ENCODE measurements around the gene VAC14. TPM values are rescaled to one million over a fixed set of nuclear protein-coding genes. Genes with fewer than 3 reads are reported as not detected.
"Not testable (repeated sequence)": the region's sequence is repeated elsewhere in the genome, so short reads cannot be mapped to it uniquely, and the experiment has no call there.

The VAC14 gene
- total RNA-seq, 1 donor = 25.0 TPM

DNA sequence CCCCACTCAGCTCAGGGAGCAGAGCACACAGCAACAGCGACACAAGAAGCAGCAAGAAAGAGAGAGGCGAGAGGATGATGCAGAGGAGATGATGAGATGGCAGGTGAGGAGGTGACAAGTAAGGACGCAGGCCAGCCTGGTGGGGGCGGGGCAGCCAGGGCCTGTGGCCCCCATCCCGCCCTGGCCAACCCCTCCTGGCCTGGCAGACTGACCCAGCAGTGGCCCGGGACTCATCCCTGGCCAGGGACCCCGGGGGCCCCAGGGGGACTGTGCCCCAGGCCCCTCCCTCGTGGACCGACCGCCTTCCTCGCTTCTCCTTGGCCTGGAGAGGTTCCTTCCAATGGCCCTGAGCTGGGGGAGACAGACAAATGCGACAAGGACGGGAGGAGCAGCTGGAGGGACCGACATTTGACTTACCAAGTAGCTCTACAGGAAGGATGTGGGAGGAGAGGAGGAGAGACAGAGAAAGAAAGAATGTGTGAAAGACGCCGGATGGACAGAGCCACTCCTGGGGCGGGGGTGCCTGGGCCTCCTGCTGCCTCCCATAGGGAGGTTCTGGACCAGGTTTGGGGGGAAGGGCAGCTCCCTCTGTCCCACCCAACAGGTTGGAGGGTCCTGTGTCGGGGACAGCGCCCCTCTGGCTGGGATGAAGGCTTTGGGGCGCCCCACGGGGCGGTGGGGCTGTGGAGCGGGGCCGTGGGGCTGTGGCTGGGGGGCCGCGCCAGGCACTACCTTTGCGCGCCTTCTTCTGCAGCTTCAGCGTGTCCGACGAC, 121.9 kb downstream of the VAC14 start:
- H3K9me3 ChIP-seq (ENCODE audit: low read depth, low read length) = no peaks in the 10 kb centered on the region
- no peaks in the 10 kb centered on the region for H3K27me3 ChIP-seq (ENCODE audit: insufficient read depth, low read length)
- no peak overlapping the region for H3K4me3 ChIP-seq (ENCODE audit: low read length)
- H3K4me1 ChIP-seq (ENCODE audit: insufficient read depth, low read length) = no peaks in the 10 kb centered on the region

DNA sequence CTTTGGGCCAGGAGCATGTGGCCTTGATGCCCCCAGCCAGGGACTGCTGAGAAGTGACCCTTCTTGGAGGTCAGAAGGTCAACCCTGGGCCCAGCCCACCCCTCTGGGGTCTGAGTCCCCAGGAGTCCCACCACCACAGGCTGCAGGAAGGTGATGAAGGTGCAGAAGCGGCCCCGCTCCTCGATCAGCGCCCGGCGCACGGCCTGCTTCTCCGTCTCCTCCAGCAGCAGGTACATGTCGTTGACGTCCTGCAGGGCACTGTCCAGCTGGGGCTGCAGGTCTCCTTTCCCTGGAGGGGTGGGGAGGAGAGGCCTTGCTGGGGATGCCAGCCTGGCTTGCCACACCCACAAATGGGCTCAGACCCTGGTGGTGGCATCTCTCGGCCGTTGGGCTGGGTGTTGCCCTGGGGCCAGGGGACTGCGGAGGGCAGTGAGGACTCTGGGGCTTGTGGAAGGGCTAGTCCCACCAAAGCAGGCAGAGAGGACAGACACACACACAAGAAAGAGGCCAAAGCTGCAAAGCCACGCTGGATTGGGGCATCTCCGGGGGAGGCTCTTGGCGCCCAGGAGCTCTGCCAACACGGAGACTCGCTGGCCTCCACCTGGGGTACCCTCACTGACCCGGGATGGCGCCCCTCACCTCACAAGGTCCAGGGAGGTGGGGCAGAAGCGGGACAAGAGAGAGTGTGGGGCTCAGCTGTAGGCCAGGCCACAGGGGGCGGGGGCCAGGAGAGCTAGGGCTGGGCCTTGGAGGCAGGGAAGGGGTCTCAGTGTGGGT, 122.6 kb downstream of the VAC14 start:
- H3K4me3 ChIP-seq (ENCODE audit: low read length) = no peak overlapping the region
- no peaks in the 10 kb centered on the region for H3K9me3 ChIP-seq (ENCODE audit: low read depth, low read length)
- H3K4me1 ChIP-seq (ENCODE audit: insufficient read depth, low read length) = no peaks in the 10 kb centered on the region
- no peaks in the 10 kb centered on the region for H3K27me3 ChIP-seq (ENCODE audit: insufficient read depth, low read length)

- no peaks in the 10 kb centered on the region for H3K27me3 ChIP-seq (ENCODE audit: insufficient read depth, low read length)
- H3K4me1 ChIP-seq (ENCODE audit: insufficient read depth, low read length) = no peaks in the 10 kb centered on the region
- no peak overlapping the region for H3K4me3 ChIP-seq (ENCODE audit: low read length)
- no peaks in the 10 kb centered on the region for H3K9me3 ChIP-seq (ENCODE audit: low read depth, low read length)
Observed at GRCh38 chr16:70677499-70678120, 123.3 kb downstream of the VAC14 start.

- no peaks in the 10 kb centered on the region for H3K27me3 ChIP-seq (ENCODE audit: insufficient read depth, low read length)
- H3K4me3 ChIP-seq (ENCODE audit: low read length) = no peak overlapping the region
- H3K4me1 ChIP-seq (ENCODE audit: insufficient read depth, low read length) = no peaks in the 10 kb centered on the region
- H3K9me3 ChIP-seq (ENCODE audit: low read depth, low read length) = no peaks in the 10 kb centered on the region
Observed at GRCh38 chr16:70676675-70677498, 124.1 kb downstream of the VAC14 start.

DNA sequence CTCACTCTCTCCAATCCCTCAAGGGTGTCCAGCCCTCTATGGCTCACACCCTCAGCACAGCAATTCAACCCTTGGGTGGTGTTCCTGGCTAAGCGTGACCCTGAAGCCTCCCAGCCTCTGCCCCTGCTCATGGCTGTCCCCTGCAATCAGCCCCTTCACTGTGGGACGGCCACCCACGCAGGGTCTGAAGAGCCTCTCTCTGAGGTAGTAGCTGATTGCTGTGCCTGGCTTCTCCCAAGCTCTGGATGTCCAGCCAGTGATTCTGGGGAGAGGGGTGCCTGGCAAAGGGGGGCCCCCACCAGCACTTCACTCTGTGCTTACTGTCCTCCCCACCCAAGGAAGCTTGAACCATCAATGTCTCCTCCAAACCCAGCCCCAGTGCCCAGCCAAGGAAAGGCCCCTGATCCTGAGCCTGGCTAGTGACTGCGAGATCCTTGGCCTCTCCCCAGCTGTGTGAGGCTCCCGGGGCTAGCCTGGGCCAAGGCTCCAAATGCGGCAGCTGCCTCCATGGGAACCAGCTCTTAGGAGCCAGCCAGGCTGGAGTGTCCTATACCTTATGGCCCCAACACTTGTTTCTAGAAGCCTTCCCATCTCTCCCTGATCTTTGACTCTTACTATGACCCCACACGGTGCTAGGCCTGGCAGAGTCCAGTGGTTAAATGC, 125.0 kb downstream of the VAC14 start:
- H3K9me3 ChIP-seq (ENCODE audit: low read depth, low read length) = no peaks in the 10 kb centered on the region
- H3K4me3 ChIP-seq (ENCODE audit: low read length) = no peak overlapping the region
- no peaks in the 10 kb centered on the region for H3K4me1 ChIP-seq (ENCODE audit: insufficient read depth, low read length)
- H3K27me3 ChIP-seq (ENCODE audit: insufficient read depth, low read length) = no peaks in the 10 kb centered on the region

- Histone ChIP-seq H3K4me3 (ENCODE audit: low read length) (no peak overlapping the region), H3K4me1 (ENCODE audit: insufficient read depth, low read length) (no peaks in the 10 kb centered on the region), H3K27me3 (ENCODE audit: insufficient read depth, low read length) (no peaks in the 10 kb centered on the region), H3K9me3 (ENCODE audit: low read depth, low read length) (no peaks in the 10 kb centered on the region)
Observed at GRCh38 chr16:70674221-70675014, 126.5 kb downstream of the VAC14 start.

- not testable (repeated sequence) for H3K9me3 ChIP-seq (ENCODE audit: low read depth, low read length); H3K4me3 ChIP-seq (ENCODE audit: low read length); H3K27me3 ChIP-seq (ENCODE audit: insufficient read depth, low read length); H3K4me1 ChIP-seq (ENCODE audit: insufficient read depth, low read length)
Observed at GRCh38 chr16:70670938-70671337, 130.0 kb downstream of the VAC14 start.

DNA sequence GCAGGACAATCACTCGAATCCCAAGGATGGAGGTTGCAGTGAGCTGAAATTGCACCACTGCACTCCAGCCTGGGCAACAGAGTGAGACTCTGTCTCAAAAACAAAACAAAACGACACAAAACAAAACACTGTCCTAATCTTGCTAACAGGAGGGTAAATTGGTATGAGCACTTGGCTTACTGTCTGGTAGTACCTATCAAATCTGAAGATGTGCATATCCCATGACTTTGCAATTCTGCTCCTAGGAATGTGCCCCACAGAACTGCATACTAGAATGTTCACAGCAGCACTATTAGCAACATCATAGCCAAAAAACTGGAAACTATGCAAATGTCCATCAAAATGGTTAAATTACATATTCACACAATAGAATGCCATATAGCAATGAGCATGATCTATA, 130.8 kb downstream of the VAC14 start:
- Histone ChIP-seq H3K4me3 (ENCODE audit: low read length) (no peak overlapping the region), H3K9me3 (ENCODE audit: low read depth, low read length) (no peaks in the 10 kb centered on the region), H3K4me1 (ENCODE audit: insufficient read depth, low read length) (no peaks in the 10 kb centered on the region), H3K27me3 (ENCODE audit: insufficient read depth, low read length) (no peaks in the 10 kb centered on the region)

DNA sequence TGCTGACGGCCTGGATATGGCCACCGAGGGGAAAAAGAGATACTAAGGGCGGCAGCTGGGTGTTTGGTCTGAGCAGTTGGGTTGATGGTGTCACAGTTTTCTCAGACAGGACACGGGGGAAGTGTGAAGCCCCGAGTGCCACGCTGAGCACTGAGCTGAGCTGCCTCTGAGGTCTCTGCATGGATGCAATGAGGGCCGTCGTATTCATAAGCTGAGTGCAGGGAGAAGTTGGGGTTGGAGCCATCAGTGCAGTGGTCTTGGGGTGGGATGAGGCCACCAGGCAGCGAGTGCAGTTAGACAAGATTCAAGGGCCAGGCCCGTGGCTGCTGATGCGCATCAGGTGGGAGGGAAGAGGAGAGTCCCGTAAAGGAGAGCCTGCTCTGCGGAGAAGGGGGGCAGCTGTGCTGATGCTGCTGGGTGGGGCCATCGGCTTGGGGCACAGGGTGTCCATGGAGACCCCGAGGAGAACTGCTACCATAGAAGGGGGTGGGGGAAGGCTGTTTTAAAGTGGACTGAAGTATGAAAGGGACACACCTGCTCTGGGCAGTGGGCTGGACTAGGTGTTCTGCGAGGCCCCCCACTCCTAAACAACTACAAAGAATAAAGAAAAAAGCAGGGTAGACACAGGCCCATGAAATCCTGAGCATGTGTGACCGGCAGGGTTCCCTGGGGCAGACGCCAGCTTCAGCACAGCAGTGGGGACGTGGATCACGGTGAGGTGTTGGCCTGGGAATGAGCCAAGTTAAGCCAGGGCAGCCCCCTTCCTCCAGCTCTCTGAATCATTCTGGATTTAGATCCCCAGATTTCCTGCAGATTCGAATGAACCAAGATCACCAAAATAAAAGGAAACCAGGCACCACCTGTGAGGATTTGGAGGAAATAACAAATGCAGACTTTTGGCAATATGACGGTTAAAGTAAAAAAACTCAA, 134.9 kb downstream of the VAC14 start:
- H3K4me3 ChIP-seq (ENCODE audit: low read length) = no peak overlapping the region
- H3K27me3 ChIP-seq (ENCODE audit: insufficient read depth, low read length) = no peaks in the 10 kb centered on the region
- H3K9me3 ChIP-seq (ENCODE audit: low read depth, low read length) = no peaks in the 10 kb centered on the region
- no peaks in the 10 kb centered on the region for H3K4me1 ChIP-seq (ENCODE audit: insufficient read depth, low read length)

GRCh38 chr16:70665113-70665694, 135.8 kb downstream of the VAC14 start:
- Histone ChIP-seq H3K4me3 (ENCODE audit: low read length) (no peak overlapping the region), H3K9me3 (ENCODE audit: low read depth, low read length) (no peaks in the 10 kb centered on the region), H3K27me3 (ENCODE audit: insufficient read depth, low read length) (no peaks in the 10 kb centered on the region), H3K4me1 (ENCODE audit: insufficient read depth, low read length) (no peaks in the 10 kb centered on the region)

DNA sequence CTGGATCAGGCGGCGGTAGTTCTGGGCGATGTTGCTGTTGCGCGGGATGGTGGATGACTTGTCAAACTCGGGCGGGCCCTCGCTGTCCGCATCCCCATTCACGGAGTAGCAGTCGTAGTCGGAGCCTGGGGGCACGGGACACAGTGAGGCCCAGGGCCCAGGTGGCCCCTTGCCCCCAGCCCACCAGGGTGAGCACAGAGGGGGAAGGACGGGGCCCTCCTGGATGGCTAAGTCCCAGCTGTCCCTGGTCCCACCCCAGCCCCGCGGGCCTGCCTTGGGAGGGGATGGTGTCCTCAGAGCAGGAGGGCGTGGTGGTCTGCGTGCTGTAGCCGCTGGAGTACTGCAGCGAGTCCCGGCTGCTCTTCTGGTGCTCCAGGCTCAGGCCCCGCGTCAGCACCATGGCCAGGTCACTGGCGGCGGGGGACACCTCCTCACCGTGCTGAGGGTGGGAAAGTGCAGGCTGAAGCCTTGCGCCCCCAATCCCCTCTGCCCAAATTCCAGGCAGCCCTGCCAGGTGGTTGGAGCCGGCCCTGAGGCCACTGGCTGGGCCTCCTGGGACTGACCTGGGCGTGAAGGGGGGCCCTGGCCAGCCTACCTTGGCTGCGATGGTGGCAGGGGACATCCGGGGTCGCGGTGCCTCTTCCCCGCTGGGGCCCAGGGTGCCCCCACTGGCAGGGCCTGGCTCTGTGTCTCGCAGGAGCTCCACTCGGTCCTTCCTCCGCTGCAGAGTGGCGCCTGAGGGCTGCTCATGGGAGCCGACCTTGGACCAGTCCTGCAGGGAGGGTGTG, 136.4 kb downstream of the VAC14 start:
- H3K27me3 ChIP-seq (ENCODE audit: insufficient read depth, low read length) = no peaks in the 10 kb centered on the region
- H3K4me1 ChIP-seq (ENCODE audit: insufficient read depth, low read length) = no peaks in the 10 kb centered on the region
- H3K9me3 ChIP-seq (ENCODE audit: low read depth, low read length) = no peaks in the 10 kb centered on the region
- H3K4me3 ChIP-seq (ENCODE audit: low read length) = no peak overlapping the region

Data from mononuclear cell (primary cell).